Activated naive CD8-positive, alpha-beta T cell treated with anti-CD3 and anti-CD28 coated beads, Interleukin-2, amount 50 U/mL, for 24 hours (primary cell): ENCODE measurements around the gene JOSD2.

Experiments
- ATAC-seq: fragments of 150-1000 bp; cut with Tn5 transposase; one replicate; pipeline ENCODE4 v1.10.0; 2021
- DNase-seq: peaks from one replicate; pipeline ENCODE4 v3.0.0; 2021
- H3K27ac Mint-ChIP-seq: one replicate; pipeline ENCODE4 v1.8.0; 2021; ENCODE audit warnings: mild to moderate bottlenecking, mixed read lengths
- H3K27me3 Mint-ChIP-seq: one replicate; pipeline ENCODE4 v1.8.0; 2021; ENCODE audit warnings: mixed read lengths
- H3K36me3 Mint-ChIP-seq: one replicate; pipeline ENCODE4 v1.8.0; 2021; ENCODE audit warnings: low read depth, mixed read lengths
- H3K4me1 Mint-ChIP-seq: one replicate; pipeline ENCODE4 v1.8.0; 2021; ENCODE audit warnings: mixed read lengths
- H3K4me3 Mint-ChIP-seq: one replicate; pipeline ENCODE4 v1.8.0; 2021; ENCODE audit warnings: mild to moderate bottlenecking, moderate library complexity, mixed read lengths
- H3K9me3 Mint-ChIP-seq: one replicate; pipeline ENCODE4 v1.8.0; 2021; ENCODE audit warnings: mixed read lengths

JOSD2 gene

GRCh38 chr19:50550594-50550966 is 39.6 kb upstream of the JOSD2 start:
- Mint-ChIP-seq H3K27me3 (peaks cover 54% of the 10 kb centered on the region), H3K4me1 (no peaks in the 10 kb centered on the region)

GRCh38 chr19:50549927-50550593 is 39.1 kb upstream of the JOSD2 start:
- H3K27ac Mint-ChIP-seq: no peak overlapping the region
- no peak overlapping the region for H3K4me3 Mint-ChIP-seq
- H3K36me3 Mint-ChIP-seq: no peaks in the 10 kb centered on the region
- DNase-seq (no peak), ATAC-seq (no peak)
- H3K4me1 Mint-ChIP-seq: no peaks in the 10 kb centered on the region
- H3K9me3 Mint-ChIP-seq: no peaks in the 10 kb centered on the region
- H3K27me3 Mint-ChIP-seq: peaks cover 49% of the 10 kb centered on the region

More at GRCh38 chr19:50550594-50550966, 39.6 kb upstream of the JOSD2 start:
- H3K4me3 Mint-ChIP-seq: no peak overlapping the region
- H3K27ac Mint-ChIP-seq: no peak overlapping the region
- H3K36me3 Mint-ChIP-seq: no peaks in the 10 kb centered on the region
- DNase-seq (no peak), ATAC-seq (no peak)
- H3K9me3 Mint-ChIP-seq: no peaks in the 10 kb centered on the region

DNA sequence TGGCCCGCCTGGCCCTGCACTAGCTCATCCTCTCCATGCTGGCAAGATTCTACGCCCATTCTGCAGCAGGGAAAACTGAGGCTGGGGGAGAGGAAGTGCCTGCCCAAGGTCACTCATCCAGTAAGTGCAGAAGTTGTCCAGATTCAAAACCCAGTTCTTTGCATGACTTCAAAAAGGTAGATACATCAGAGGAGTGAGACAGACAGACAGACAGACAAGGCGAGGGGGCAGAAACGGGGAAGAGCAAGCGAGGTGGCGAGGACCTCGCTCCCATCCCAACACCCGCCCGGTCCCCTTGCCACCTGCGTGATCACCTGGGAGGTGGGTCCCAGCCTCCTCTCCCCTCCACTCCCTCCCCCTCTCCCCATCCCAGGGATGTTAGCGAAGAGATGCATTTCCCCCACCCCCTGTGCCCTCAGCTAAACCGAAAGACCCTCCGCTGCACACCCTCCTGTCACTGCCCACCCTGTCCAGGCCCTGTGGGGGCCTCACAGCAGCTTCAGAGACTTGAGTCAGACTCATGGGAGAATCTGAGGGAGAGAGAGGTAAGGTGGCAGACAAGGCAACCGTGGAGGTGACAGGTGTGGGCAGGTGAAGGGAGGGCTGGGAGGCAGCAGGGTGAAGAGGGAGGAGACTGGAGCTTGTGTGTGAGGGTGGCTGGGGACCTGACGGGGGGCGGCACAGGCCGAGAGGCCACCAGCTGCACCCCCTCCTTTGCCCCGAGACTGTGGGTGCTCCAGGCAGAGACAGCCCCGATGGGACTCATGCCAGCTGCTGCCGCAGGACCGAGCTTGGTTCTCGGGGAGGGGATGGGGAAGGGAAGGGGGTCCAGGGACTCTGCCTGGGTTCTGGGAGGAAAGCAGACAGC is 38.3 kb upstream of the JOSD2 start:
- Mint-ChIP-seq H3K36me3 (no peaks in the 10 kb centered on the region), H3K27ac (no peak overlapping the region), H3K4me1 (no peaks in the 10 kb centered on the region), H3K4me3 (no peak overlapping the region), H3K27me3 (peaks cover 42% of the 10 kb centered on the region), H3K9me3 (no peaks in the 10 kb centered on the region)
- DNase-seq (no peak), ATAC-seq (no peak)

DNA sequence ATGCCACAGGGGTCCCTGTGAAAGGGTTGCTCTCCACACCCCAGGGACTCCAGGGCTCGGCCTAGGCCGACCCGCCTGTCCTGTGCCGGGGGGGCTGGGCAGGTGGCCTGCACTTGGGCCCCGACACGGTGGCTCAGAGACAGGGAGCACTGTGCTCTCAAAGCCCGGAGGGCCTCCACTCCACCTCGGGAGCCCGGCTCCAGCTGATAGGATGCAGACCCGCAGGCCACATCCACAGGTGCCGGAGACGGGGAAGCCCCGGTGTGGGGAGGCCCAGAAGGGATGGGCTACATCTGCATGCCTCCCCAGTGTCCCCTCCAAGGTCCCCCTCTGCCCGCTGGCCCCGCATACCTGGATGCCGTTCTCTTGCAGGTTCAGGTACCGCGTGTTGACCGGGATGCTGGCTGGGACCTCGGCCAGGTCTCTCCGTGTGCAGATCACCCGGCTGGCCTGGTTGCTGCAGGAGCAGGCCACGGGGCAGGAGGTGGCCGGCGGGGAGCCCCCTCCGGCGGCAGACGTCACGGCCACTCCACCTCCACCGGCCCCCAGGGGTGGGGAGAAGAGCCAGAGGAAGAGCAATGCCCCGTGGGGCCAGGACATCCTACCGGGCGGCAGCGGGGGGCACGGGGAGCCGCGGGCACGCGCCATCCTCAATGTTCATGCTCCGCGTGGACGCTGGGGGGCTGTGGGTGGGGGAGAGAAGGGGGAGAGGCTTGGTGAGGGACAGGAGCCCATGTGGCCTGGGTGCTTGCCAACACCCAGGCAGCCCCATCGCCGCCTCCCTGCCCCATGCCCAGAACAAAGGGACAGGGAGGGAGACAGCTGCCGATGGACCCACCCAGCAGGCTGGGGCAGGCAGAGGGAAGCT is 37.4 kb upstream of the JOSD2 start:
- Mint-ChIP-seq H3K9me3 (no peaks in the 10 kb centered on the region), H3K4me1 (no peaks in the 10 kb centered on the region), H3K36me3 (no peaks in the 10 kb centered on the region), H3K27me3 (peaks cover 36% of the 10 kb centered on the region), H3K27ac (no peak overlapping the region), H3K4me3 (no peak overlapping the region)
- DNase-seq (no peak), ATAC-seq (no peak)

GRCh38 chr19:50547385-50548190 is 36.6 kb upstream of the JOSD2 start:
- no peak overlapping the region for H3K27ac Mint-ChIP-seq
- no peak for DNase-seq
- H3K27me3 Mint-ChIP-seq: peaks cover 28% of the 10 kb centered on the region
- H3K36me3 Mint-ChIP-seq: no peaks in the 10 kb centered on the region
- H3K4me1 Mint-ChIP-seq: no peaks in the 10 kb centered on the region
- H3K9me3 Mint-ChIP-seq: no peaks in the 10 kb centered on the region
- no peak overlapping the region for H3K4me3 Mint-ChIP-seq
- no peak for ATAC-seq

DNA sequence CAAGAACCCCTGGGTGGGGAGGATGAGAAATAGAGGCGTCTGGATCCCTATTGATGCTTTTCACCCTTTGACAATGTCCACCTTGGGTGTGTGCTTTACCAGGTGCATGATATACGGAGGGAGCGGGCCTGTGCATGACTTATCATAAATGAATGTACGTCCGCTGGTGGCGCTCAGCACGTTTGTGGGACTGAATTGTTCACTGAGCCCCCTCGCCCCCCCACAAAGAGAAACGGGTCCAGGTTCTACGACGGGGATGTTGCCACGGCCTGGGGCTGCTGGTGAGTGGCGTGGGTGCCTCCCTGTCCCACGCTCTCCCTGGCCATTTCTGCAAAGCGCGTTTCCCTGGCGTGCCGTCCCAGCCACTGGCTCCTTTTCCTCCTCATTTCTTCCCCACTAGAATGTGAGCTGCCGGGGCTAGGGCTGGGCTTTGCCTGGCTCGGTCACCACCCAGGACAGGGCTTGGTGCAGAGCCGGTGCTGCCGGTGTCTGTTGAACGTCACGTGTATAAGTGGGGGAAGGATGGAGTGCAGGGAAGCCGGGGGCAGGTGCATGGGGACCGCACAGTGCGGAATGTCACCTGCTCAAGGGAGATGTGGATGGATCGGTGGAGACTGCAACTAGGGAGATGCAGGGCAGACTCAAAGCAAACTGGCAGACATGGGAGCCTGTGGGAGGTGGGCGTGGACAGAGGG is 35.7 kb upstream of the JOSD2 start:
- no peak overlapping the region for H3K4me3 Mint-ChIP-seq
- H3K27ac Mint-ChIP-seq: no peak overlapping the region
- DNase-seq: no peak
- H3K9me3 Mint-ChIP-seq: no peaks in the 10 kb centered on the region
- no peaks in the 10 kb centered on the region for H3K36me3 Mint-ChIP-seq
- H3K27me3 Mint-ChIP-seq: peaks cover 20% of the 10 kb centered on the region
- no peaks in the 10 kb centered on the region for H3K4me1 Mint-ChIP-seq
- no peak for ATAC-seq

DNA sequence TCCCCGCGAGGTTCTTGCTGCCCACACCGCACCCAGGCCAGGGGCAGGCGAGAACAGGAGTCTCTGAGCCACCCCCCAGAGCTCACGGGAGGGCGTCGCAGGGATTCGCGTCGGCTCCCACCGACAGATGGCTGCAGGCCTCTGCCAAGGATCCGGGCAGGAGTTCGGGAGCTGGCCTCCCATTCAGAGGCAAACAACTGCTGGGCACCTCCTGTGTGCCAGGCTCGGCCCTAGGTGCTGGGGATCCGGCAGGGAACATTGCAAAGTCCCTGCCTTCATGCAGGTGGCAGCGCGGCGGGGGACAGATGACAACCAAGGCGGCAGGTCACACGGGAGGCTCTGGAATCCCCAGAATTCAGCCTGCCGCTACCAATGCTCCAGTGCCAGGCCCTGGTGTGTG is 32.0 kb upstream of the JOSD2 start:
- ATAC-seq (no peak), DNase-seq (no peak)
- H3K9me3 Mint-ChIP-seq: no peaks in the 10 kb centered on the region
- H3K4me1 Mint-ChIP-seq: no peaks in the 10 kb centered on the region
- peaks cover 4% of the 10 kb centered on the region for H3K27me3 Mint-ChIP-seq
- H3K36me3 Mint-ChIP-seq: no peaks in the 10 kb centered on the region
- H3K4me3 Mint-ChIP-seq: no peak overlapping the region
- H3K27ac Mint-ChIP-seq: no peak overlapping the region

DNA sequence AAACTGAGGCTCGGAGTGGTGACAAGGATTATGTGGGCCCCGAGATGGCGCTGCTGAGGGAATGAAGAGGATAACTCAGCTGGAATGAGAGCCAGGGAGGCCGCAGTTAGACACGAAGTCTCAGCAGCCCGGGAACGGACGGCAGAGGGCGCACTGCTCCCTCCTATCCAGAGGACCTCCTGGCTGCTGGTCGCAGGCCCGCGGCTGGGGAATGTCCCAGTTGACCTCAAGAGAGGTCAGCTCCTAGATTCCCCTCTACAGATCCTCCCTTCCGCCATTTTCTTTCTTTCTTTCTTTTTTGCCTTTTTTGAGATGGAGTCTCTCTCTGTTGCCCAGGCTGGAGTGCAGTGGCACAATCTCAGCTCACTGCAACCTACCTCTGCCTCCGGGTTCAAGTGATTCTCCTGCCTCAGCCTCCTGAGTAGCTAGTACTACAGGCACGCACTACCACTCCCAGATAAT is 26.8 kb upstream of the JOSD2 start:
- Mint-ChIP-seq H3K27ac (no peak overlapping the region), H3K9me3 (no peaks in the 10 kb centered on the region), H3K36me3 (no peaks in the 10 kb centered on the region), H3K27me3 (peaks cover 16% of the 10 kb centered on the region), H3K4me3 (no peak overlapping the region), H3K4me1 (peaks cover 3% of the 10 kb centered on the region)
- DNase-seq (peak; percentile 83), ATAC-seq (peak; percentile 54)

DNA sequence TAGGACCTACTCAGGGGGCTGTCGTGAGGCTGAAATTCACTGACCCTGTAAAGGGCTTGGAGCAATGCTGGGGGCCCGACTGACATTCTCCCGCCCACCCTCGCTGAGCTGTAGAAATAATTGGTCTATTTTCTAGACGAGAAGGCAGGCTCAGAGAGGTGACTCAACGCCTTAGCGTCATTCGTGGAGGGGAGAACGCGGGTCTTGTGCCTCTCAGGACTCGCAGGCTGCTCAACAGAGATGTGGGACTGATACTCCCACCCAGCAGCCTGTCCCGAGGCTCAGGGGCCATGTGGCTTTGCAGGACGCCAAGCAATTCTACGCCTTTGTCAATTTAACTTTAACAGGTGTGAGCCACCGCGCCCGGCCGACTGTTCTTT is 26.3 kb upstream of the JOSD2 start:
- DNase-seq (no peak), ATAC-seq (no peak)
- no peak overlapping the region for H3K27ac Mint-ChIP-seq
- peaks cover 19% of the 10 kb centered on the region for H3K27me3 Mint-ChIP-seq
- H3K9me3 Mint-ChIP-seq: no peaks in the 10 kb centered on the region
- peaks cover 3% of the 10 kb centered on the region for H3K4me1 Mint-ChIP-seq
- no peaks in the 10 kb centered on the region for H3K36me3 Mint-ChIP-seq
- H3K4me3 Mint-ChIP-seq: no peak overlapping the region

DNA sequence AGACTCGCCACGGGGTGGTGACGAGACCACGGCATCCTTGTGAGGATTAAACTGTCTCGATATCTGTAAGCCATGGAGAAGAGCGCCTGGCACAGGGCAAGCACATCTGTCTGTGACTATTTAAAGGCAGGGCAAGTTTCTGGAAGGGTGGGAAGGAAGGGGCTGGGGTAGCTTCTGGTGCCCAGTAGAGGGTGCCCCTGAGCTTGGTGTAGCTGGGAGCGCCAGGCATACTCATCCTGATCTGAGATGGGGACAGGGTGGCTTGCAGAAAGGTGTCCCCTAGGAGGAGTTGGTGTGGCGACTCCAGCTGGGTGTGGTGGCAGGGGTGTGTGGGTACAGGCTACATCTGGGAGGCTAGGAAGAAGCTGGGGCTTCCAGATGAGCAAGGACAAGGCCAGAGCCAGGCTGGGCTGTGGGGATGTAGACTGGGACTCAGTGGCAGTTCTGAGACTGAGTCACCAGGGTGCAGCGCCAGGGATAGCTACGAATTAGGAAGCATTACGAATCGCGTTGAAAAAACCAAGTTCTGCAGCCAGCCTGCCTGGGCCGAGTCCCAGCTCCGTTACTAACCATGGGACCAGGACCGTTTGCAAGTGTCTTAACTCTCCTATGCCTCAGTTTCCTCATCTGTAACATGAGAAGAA is 25.8 kb upstream of the JOSD2 start:
- no peaks in the 10 kb centered on the region for H3K9me3 Mint-ChIP-seq
- no peaks in the 10 kb centered on the region for H3K36me3 Mint-ChIP-seq
- no peak for ATAC-seq

DNA sequence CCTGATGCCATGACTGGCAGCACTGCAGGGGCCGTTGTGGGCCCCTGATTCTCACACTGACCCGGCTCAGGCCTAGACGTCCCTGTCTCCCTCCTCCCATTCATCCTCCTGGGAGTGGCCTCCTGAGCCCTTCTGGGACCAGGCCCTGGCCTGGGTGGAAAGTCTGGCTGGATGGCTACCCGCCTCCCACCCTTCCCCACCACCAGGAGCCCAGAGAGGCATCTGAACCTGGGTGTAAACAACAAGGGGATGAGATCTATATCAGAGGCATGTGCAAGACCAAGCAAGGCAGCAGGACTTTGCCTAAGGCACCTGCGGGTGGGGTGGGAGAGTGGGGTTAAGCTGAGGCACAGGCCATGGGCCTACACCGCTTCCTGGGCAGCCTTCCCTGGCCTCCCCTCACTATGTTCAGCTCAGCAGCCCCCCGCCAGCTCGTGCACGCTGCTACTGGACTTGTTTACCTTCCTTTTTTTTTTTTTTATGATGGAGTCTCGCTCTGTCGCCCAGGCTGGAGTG is 24.7 kb upstream of the JOSD2 start:
- H3K36me3 Mint-ChIP-seq: no peaks in the 10 kb centered on the region
- no peak for ATAC-seq

More for the DNA sequence above, 25.8 kb upstream of the JOSD2 start:
- Mint-ChIP-seq H3K4me1 (peaks cover 3% of the 10 kb centered on the region), H3K27me3 (peaks cover 21% of the 10 kb centered on the region), H3K27ac (no peak overlapping the region), H3K4me3 (no peak overlapping the region)
- no peak for DNase-seq

DNA sequence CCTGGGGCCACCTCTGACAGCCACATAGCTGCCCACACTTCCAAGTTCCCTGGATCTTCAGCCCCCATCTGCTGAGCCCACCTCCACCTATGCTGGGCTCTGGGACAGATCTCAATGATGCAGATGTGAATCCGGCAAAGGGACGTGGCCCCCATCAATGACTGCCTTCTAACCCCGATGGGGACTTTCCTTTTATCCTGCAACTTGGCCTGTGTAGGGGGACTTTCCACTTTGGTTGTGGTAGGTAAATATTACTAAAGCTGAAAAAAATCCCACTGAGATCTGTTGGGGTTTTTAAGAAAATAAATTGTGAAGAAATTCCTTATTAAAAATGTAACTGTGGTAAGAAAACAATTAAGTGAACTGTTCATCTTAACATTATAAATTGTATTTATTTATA is 23.5 kb upstream of the JOSD2 start:
- H3K4me1 Mint-ChIP-seq: peaks cover 3% of the 10 kb centered on the region

More for the DNA sequence above, 24.7 kb upstream of the JOSD2 start:
- DNase-seq: no peak
- H3K4me3 Mint-ChIP-seq: no peak overlapping the region
- no peak overlapping the region for H3K27ac Mint-ChIP-seq
- H3K4me1 Mint-ChIP-seq: peaks cover 3% of the 10 kb centered on the region
- peaks cover 21% of the 10 kb centered on the region for H3K27me3 Mint-ChIP-seq
- no peaks in the 10 kb centered on the region for H3K9me3 Mint-ChIP-seq

GRCh38 chr19:50532952-50533351 is 22.0 kb upstream of the JOSD2 start:
- H3K4me1 Mint-ChIP-seq: peaks cover 3% of the 10 kb centered on the region
- ATAC-seq: no peak
- no peak overlapping the region for H3K27ac Mint-ChIP-seq

More for the DNA sequence above, 23.5 kb upstream of the JOSD2 start:
- Mint-ChIP-seq H3K4me3 (no peak overlapping the region), H3K27ac (no peak overlapping the region), H3K36me3 (no peaks in the 10 kb centered on the region), H3K9me3 (no peaks in the 10 kb centered on the region), H3K27me3 (peaks cover 21% of the 10 kb centered on the region)
- no peak for DNase-seq
- peak; percentile 58 for ATAC-seq

More at GRCh38 chr19:50532952-50533351, 22.0 kb upstream of the JOSD2 start:
- no peak for DNase-seq
- Mint-ChIP-seq H3K4me3 (no peak overlapping the region), H3K36me3 (no peaks in the 10 kb centered on the region), H3K27me3 (peaks cover 23% of the 10 kb centered on the region), H3K9me3 (no peaks in the 10 kb centered on the region)
